Thyroid gland (tissue), 4 donors: ENCODE data around the gene CDC14B.

Experiments
- POLR2A ChIP-seq, 2 donors: fragments of 450-650 bp; IDR thresholded peaks; one replicate each; pipeline ENCODE4 v1.6.1; 2017; ENCODE audit warnings: antibody characterized with exemption in 2 of 2, mild to moderate bottlenecking in 2 of 2, moderate library complexity in 1 of 2
- TF ChIP-seq, protein P1 (sequence below), 6 experiments: fragments of 200-600 bp in 3 of 6; fragments of 450-650 bp in 3 of 6; sonication (generic) in 3 of 6; IDR thresholded peaks; one replicate each; pipeline ENCODE4 v1.5.1; 2016 to 2019; ENCODE audit warnings: antibody characterized with exemption in 6 of 6, mild to moderate bottlenecking in 2 of 6, inconsistent platforms in 1 of 6, moderate library complexity in 1 of 6

DNA sequence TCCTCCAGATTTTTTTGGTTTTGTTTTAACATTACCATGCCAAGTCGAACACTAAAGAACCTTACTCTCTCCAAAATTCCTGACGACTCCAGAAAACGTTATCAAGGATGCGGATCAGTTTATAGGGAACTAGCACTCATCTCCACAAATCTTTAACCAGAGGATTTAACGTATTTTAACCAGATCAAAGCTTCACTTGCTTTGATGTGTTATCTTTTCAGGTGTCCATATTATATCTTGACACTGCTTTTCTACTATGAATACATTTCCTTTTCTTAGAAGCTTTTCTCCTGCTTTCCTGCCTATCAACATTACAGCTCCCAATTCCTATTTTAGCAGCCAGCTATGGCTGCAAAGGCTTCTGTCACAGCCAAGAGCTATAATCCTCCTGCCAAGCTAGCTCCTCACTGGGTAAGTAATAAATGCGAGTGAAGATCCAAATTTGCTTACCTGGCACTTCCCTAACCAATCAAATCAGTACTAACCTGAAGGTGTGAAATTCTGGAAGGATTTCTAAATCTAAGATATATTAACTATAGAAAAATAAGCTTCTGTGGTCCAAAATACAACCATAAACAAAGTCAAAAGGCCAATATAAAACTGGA lies 60.2 kb downstream of the CDC14B start:
- TF ChIP-seq, protein P1, sequence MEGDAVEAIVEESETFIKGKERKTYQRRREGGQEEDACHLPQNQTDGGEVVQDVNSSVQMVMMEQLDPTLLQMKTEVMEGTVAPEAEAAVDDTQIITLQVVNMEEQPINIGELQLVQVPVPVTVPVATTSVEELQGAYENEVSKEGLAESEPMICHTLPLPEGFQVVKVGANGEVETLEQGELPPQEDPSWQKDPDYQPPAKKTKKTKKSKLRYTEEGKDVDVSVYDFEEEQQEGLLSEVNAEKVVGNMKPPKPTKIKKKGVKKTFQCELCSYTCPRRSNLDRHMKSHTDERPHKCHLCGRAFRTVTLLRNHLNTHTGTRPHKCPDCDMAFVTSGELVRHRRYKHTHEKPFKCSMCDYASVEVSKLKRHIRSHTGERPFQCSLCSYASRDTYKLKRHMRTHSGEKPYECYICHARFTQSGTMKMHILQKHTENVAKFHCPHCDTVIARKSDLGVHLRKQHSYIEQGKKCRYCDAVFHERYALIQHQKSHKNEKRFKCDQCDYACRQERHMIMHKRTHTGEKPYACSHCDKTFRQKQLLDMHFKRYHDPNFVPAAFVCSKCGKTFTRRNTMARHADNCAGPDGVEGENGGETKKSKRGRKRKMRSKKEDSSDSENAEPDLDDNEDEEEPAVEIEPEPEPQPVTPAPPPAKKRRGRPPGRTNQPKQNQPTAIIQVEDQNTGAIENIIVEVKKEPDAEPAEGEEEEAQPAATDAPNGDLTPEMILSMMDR (IDR thresholded peaks at IDR 0.05): no peak
- TF ChIP-seq POLR2A (IDR thresholded peaks at IDR 0.05): no peak
